GM12892 (cell line): Measurements from ENCODE around the gene XYLT2.

Experiments
- POLR2AphosphoS5 ChIP-seq: IDR thresholded peaks from 2 replicates; pipeline ENCODE4 v1.6.1; 2011; ENCODE audit warnings: low read depth, low read length, control low read depth
- TAF1 ChIP-seq: IDR thresholded peaks from 2 replicates; pipeline ENCODE4 v1.6.1; 2011; ENCODE audit warnings: low read depth, mild to moderate bottlenecking, control low read depth, low read length, borderline replicate concordance

GRCh38 chr17:50331085-50331791 is 14.7 kb upstream of the XYLT2 start:
- TF ChIP-seq TAF1 (no peak), POLR2AphosphoS5 (no peak)
